ENCODE data around the gene MYEOV. TPM values are rescaled to one million over a fixed set of nuclear protein-coding genes. Genes with fewer than 3 reads are reported as not detected.

Gene MYEOV
- total RNA-seq, 4 donors from 2014 or later, result 1.1 TPM; not detected in 3

- in situ Hi-C loops (cut with MboI; ENCODE audit: low sequenced_read_pairs in 4 of 4), result no loop called here
- intact Hi-C loops (cut with DNase I; ENCODE audit: low total_unique reads), result no loop called here
- H3K27me3 ChIP-seq, result no peaks in the 10 kb centered on the region
- no peaks in the 10 kb centered on the region for H3K36me3 ChIP-seq
- ATAC-seq (no peak), DNase-seq (no peak)
- H3K27ac ChIP-seq, result no peak overlapping the region
- H3K4me3 ChIP-seq, result no peak overlapping the region
- no peaks in the 10 kb centered on the region for H3K4me1 ChIP-seq
- no peaks in the 10 kb centered on the region for H3K9me3 ChIP-seq
- TF ChIP-seq, protein P1, sequence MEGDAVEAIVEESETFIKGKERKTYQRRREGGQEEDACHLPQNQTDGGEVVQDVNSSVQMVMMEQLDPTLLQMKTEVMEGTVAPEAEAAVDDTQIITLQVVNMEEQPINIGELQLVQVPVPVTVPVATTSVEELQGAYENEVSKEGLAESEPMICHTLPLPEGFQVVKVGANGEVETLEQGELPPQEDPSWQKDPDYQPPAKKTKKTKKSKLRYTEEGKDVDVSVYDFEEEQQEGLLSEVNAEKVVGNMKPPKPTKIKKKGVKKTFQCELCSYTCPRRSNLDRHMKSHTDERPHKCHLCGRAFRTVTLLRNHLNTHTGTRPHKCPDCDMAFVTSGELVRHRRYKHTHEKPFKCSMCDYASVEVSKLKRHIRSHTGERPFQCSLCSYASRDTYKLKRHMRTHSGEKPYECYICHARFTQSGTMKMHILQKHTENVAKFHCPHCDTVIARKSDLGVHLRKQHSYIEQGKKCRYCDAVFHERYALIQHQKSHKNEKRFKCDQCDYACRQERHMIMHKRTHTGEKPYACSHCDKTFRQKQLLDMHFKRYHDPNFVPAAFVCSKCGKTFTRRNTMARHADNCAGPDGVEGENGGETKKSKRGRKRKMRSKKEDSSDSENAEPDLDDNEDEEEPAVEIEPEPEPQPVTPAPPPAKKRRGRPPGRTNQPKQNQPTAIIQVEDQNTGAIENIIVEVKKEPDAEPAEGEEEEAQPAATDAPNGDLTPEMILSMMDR (IDR thresholded peaks at IDR 0.05 in 4 of 5, conservative IDR thresholded peaks at IDR 0.05 in 1 of 5), result no peak
- TF ChIP-seq POLR2A (IDR thresholded peaks at IDR 0.05), result no peak
Observed at GRCh38 chr11:69313992-69314391, 20.0 kb downstream of the MYEOV start.

DNA sequence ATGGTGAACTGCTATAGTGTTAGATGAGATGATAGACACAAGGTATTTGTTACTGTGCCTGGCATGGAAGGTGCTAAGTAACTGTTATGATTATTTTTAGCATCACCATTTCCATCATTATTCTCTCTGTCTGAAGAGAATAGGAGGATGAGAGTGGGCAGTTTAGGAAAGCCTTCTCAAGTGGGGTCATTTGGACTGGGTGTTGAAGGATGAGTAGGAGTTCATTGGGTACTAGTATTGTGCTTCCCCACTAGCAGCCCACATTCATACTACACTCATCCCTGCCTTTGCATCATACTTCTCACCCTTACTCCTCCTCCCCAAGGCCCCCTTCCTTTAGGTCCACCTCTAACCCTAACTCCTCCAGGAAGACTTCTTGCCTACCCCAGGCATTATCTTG is 20.6 kb downstream of the MYEOV start:
- no peak for DNase-seq
- intact Hi-C loops (cut with DNase I; ENCODE audit: low total_unique reads) (no loop called here), in situ Hi-C loops (cut with MboI; ENCODE audit: low sequenced_read_pairs in 4 of 4) (no loop called here)
- no peaks in the 10 kb centered on the region for H3K4me1 ChIP-seq
- no peak overlapping the region for H3K4me3 ChIP-seq
- no peaks in the 10 kb centered on the region for H3K27me3 ChIP-seq
- no peak for ATAC-seq
- TF ChIP-seq POLR2A (IDR thresholded peaks at IDR 0.05), result no peak
- TF ChIP-seq, protein P1 (IDR thresholded peaks at IDR 0.05 in 4 of 5, conservative IDR thresholded peaks at IDR 0.05 in 1 of 5), result no peak
- no peak overlapping the region for H3K27ac ChIP-seq
- H3K9me3 ChIP-seq, result no peaks in the 10 kb centered on the region
- H3K36me3 ChIP-seq, result no peaks in the 10 kb centered on the region

DNA sequence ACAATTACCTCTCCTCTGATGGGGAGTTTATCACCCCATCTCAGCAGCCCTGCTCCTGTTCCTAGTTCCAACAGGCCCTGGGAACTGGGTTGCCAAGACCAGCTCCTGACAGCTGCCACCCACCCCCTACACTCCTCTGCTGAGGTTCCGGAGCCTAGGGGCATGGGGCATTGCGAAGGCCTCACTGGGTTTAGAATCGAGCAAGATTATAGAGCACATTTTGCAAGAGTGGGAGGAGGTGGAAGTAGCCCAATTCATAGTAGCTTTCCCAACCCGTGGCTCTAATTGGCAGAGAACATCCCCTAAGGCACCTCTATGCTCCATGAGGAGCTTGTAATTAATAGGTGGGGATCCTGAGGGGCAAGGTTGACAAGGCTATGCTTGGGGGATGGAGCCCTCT is 23.0 kb downstream of the MYEOV start:
- ATAC-seq (no peak), DNase-seq (no peak)
- TF ChIP-seq, protein P1 (IDR thresholded peaks at IDR 0.05 in 4 of 5, conservative IDR thresholded peaks at IDR 0.05 in 1 of 5), result no peak
- TF ChIP-seq POLR2A (IDR thresholded peaks at IDR 0.05), result no peak
- Histone ChIP-seq H3K36me3 (no peaks in the 10 kb centered on the region), H3K9me3 (no peaks in the 10 kb centered on the region), H3K4me1 (no peaks in the 10 kb centered on the region), H3K27ac (no peak overlapping the region), H3K4me3 (no peak overlapping the region), H3K27me3 (no peaks in the 10 kb centered on the region)
- in situ Hi-C loops (cut with MboI; ENCODE audit: low sequenced_read_pairs in 4 of 4) (no loop called here), intact Hi-C loops (cut with DNase I; ENCODE audit: low total_unique reads) (no loop called here)

- TF ChIP-seq, protein P1 (IDR thresholded peaks at IDR 0.05 in 4 of 5, conservative IDR thresholded peaks at IDR 0.05 in 1 of 5), result no peak
- TF ChIP-seq POLR2A (IDR thresholded peaks at IDR 0.05), result no peak
- H3K4me3 ChIP-seq, result no peak overlapping the region
- intact Hi-C loops (cut with DNase I; ENCODE audit: low total_unique reads), result no loop called here
- no peak overlapping the region for H3K27ac ChIP-seq
- H3K36me3 ChIP-seq, result no peaks in the 10 kb centered on the region
- ATAC-seq, result no peak
- in situ Hi-C loops (cut with MboI; ENCODE audit: low sequenced_read_pairs in 4 of 4), result no loop called here
- no peaks in the 10 kb centered on the region for H3K27me3 ChIP-seq
- H3K4me1 ChIP-seq, result no peaks in the 10 kb centered on the region
- DNase-seq, result no peak
- no peaks in the 10 kb centered on the region for H3K9me3 ChIP-seq
Observed at GRCh38 chr11:69317401-69318092, 23.6 kb downstream of the MYEOV start.

DNA sequence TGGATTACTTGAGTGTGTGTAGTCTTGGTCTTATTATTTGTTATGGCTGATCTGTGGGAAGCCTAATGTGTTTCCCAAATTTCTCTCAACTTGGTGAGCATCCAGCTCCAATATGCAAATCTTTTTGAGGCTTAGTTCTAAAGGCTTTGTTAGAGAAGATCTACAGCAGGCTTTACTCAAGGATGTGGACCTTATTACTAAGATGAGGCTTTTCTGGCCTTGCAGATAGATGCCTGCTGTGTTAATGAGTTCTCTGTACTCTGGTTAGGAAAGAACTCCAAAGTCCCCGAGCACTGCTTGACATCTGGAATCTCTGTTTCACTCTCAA is 24.1 kb downstream of the MYEOV start:
- no peak for DNase-seq

More for the DNA sequence above, 24.1 kb downstream of the MYEOV start:
- intact Hi-C loops (cut with DNase I; ENCODE audit: low total_unique reads) (no loop called here), in situ Hi-C loops (cut with MboI; ENCODE audit: low sequenced_read_pairs in 4 of 4) (no loop called here)
- Histone ChIP-seq H3K27me3 (no peaks in the 10 kb centered on the region), H3K36me3 (no peaks in the 10 kb centered on the region), H3K9me3 (no peaks in the 10 kb centered on the region), H3K4me1 (no peaks in the 10 kb centered on the region), H3K4me3 (no peak overlapping the region), H3K27ac (no peak overlapping the region)
- no peak for ATAC-seq
- no peak for TF ChIP-seq POLR2A (IDR thresholded peaks at IDR 0.05)
- TF ChIP-seq, protein P1 (IDR thresholded peaks at IDR 0.05 in 4 of 5, conservative IDR thresholded peaks at IDR 0.05 in 1 of 5), result no peak

Data from gastrocnemius medialis (tissue), 4 donors.